Neutrophil (primary cell): Measurements from ENCODE around the gene TNNT3.

Source experiments
- H3K27ac ChIP-seq: fragments of 200-600 bp; sonication (generic); 2 replicates; pipeline ENCODE4 v1.5.1; 2016; ENCODE audit warnings: mild to moderate bottlenecking, moderate library complexity
- H3K27me3 ChIP-seq: fragments of 200-600 bp; sonication (generic); 2 replicates; pipeline ENCODE4 v1.6.0; 2016; ENCODE audit warnings: mild to moderate bottlenecking
- H3K36me3 ChIP-seq: fragments of 200-600 bp; sonication (generic); 2 replicates; pipeline ENCODE4 v1.5.1; 2017
- H3K4me1 ChIP-seq, 2 experiments: fragments of 200-600 bp in 1 of 2; sonication (generic) in 1 of 2; 1 replicate in 1 of 2; 2 replicates in 1 of 2; pipeline versions ENCODE4 v1.5.1 to v1.6.1; 2013 to 2016; ENCODE audit warnings: low read depth in 1 of 2, low read length in 1 of 2, mild to moderate bottlenecking in 1 of 2, moderate library complexity in 1 of 2; ENCODE audit not compliant: control insufficient read depth in 1 of 2, insufficient read depth in 1 of 2
- H3K4me3 ChIP-seq, 2 experiments: fragments of 200-600 bp in 1 of 2; sonication (generic) in 1 of 2; 1 replicate in 1 of 2; 2 replicates in 1 of 2; pipeline ENCODE4 v1.5.1; 2013 to 2016; ENCODE audit warnings: low read depth in 1 of 2, low read length in 1 of 2, mild to moderate bottlenecking in 1 of 2, moderate library complexity in 1 of 2
- H3K9me3 ChIP-seq: fragments of 200-600 bp; sonication (generic); 2 replicates; pipeline ENCODE4 v1.5.1; 2016
- TF ChIP-seq, protein P1 (sequence below): fragments of 200-600 bp; sonication (generic); IDR thresholded peaks from 2 replicates; pipeline ENCODE4 v1.5.1; 2016; ENCODE audit warnings: antibody characterized with exemption

TNNT3 gene

GRCh38 chr11:1948389-1948788 lies 28.9 kb downstream of the TNNT3 start:
- TF ChIP-seq, protein P1, sequence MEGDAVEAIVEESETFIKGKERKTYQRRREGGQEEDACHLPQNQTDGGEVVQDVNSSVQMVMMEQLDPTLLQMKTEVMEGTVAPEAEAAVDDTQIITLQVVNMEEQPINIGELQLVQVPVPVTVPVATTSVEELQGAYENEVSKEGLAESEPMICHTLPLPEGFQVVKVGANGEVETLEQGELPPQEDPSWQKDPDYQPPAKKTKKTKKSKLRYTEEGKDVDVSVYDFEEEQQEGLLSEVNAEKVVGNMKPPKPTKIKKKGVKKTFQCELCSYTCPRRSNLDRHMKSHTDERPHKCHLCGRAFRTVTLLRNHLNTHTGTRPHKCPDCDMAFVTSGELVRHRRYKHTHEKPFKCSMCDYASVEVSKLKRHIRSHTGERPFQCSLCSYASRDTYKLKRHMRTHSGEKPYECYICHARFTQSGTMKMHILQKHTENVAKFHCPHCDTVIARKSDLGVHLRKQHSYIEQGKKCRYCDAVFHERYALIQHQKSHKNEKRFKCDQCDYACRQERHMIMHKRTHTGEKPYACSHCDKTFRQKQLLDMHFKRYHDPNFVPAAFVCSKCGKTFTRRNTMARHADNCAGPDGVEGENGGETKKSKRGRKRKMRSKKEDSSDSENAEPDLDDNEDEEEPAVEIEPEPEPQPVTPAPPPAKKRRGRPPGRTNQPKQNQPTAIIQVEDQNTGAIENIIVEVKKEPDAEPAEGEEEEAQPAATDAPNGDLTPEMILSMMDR: no peak
- no peak overlapping the region for H3K4me3 ChIP-seq
- no peaks in the 10 kb centered on the region for H3K4me1 ChIP-seq
- H3K36me3 ChIP-seq: no peaks in the 10 kb centered on the region
- H3K9me3 ChIP-seq: no peaks in the 10 kb centered on the region
- no peak overlapping the region for H3K27ac ChIP-seq
- H3K27me3 ChIP-seq: no peaks in the 10 kb centered on the region

DNA sequence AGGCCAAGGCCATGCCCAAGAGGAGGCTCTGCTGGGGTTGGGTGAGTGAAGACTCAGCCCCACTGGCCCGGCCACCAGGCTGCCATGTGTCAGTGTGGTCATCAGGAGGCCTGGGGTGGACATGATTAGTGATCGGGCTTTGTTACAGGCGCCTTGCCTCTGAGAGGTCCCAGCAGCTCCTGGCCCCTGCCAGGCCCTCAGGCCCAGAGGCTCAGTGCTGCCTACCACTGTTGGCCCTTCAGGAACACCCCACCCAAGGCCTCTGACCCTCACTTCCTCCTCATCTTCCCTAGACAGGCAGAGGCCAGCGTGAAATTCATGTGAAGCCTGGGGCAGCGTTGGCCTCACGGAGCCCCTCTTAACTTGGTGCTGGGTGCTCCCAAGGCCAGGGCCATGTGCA lies 29.8 kb downstream of the TNNT3 start:
- Histone ChIP-seq H3K36me3 (no peaks in the 10 kb centered on the region), H3K4me3 (no peak overlapping the region), H3K9me3 (no peaks in the 10 kb centered on the region), H3K27ac (no peak overlapping the region), H3K27me3 (no peaks in the 10 kb centered on the region), H3K4me1 (no peaks in the 10 kb centered on the region)
- TF ChIP-seq, protein P1: no peak

GRCh38 chr11:1949922-1950321 lies 30.4 kb downstream of the TNNT3 start:
- no peaks in the 10 kb centered on the region for H3K27me3 ChIP-seq

DNA sequence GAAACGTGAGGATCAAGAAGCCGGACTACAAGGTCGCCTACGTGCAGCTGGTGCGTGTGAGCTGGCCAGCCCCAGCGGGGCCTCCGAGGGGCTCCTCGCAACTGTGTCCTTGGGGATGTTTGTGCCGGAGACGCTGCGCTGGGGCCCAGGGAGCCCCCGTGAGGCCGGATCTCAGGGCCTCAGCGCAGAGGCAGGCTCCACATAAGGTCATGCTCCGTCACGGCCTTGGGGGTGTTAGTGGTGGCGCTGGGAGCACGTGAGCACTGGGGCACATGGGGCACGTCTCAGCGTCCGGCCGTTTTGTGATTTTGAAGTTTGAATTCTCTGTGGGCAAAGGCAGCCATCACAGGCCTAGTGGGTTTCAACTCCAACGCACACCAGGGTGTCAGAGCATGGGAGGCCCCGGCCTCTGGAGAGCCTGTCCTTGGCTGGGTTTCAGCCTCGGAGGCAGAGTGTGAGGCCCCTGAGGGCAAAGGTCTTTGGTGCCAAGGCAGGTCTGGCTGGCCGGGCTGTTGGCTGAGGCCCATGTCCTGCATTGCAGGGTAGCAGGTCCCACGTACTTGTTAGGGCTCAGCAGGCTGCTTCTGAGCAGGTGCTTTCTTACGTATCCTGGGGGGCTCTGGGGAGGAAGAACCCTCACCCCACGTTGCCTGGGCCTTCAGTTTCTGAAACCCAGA lies 33.4 kb downstream of the TNNT3 start:
- Histone ChIP-seq H3K9me3 (no peaks in the 10 kb centered on the region), H3K4me3 (no peak overlapping the region), H3K36me3 (no peaks in the 10 kb centered on the region), H3K4me1 (no peaks in the 10 kb centered on the region), H3K27me3 (no peaks in the 10 kb centered on the region), H3K27ac (no peak overlapping the region)
- TF ChIP-seq, protein P1: no peak

More at GRCh38 chr11:1949922-1950321, 30.4 kb downstream of the TNNT3 start:
- no peak overlapping the region for H3K27ac ChIP-seq
- H3K9me3 ChIP-seq: no peaks in the 10 kb centered on the region
- no peak overlapping the region for H3K4me3 ChIP-seq
- H3K4me1 ChIP-seq: no peaks in the 10 kb centered on the region
- TF ChIP-seq, protein P1: no peak
- H3K36me3 ChIP-seq: no peaks in the 10 kb centered on the region

DNA sequence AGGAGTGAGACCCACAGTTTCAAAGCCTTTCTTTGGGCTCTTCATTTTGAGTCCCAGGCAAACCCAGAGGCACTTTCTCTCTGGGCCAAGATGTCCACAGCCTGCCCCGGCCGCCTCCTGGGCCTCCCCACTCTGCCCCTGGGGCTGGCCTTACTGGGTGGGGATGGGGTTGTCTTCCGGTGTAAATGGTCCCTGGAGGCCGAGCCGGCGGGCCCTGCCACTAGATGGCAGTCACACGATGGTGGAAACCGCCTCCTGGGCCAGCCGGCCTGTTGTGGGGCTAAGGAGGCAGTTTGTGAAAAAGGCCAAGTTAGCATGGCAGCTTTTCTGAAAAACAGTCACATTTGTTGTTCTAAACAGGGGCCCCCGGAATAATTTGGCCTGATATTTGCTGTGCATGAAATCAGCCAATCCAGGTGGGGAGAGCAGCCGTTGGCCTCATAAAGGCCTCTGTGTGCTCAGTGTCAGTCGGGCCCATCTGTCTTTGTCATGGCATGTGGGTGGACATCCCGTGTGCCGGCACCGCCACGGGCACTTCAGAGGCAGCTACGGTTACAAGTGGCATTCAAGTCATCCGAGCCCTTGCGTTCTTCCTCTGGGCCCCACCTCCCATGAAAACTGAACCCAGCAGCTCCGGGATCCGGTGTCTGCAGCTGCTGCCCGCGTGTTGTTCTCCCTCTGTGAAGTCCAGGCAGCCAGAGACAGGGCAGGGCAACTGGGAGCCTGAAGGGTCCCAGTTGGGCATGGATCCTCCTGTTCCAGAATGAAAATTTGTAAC lies 34.2 kb downstream of the TNNT3 start:
- no peaks in the 10 kb centered on the region for H3K4me1 ChIP-seq
- TF ChIP-seq, protein P1: no peak
- no peaks in the 10 kb centered on the region for H3K9me3 ChIP-seq
- no peak overlapping the region for H3K27ac ChIP-seq
- no peak overlapping the region for H3K4me3 ChIP-seq
- H3K27me3 ChIP-seq: no peaks in the 10 kb centered on the region
- H3K36me3 ChIP-seq: no peaks in the 10 kb centered on the region
